Lung microvascular endothelial cell (primary cell): ENCODE results near the gene STARD3. TPM values are rescaled to one million over a fixed set of nuclear protein-coding genes. Genes with fewer than 3 reads are reported as not detected.

Experiments
- DNase-seq, 2 donors: peaks; one replicate each; pipeline versions ENCODE4 v3.0.0 to v3.0.0-alpha.2; 2010; ENCODE audit warnings: low read depth in 2 of 2
- total RNA-seq: library from RNA; depleted of rRNA; stranded (reverse); fragments of >200 nt; gene quantifications from 2 replicates; pipeline ENCODE4 v1.2.1, GENCODE V29; 2014

The STARD3 gene
- total RNA-seq, 1 donor from 2014 or later, result 52.0 TPM

DNA sequence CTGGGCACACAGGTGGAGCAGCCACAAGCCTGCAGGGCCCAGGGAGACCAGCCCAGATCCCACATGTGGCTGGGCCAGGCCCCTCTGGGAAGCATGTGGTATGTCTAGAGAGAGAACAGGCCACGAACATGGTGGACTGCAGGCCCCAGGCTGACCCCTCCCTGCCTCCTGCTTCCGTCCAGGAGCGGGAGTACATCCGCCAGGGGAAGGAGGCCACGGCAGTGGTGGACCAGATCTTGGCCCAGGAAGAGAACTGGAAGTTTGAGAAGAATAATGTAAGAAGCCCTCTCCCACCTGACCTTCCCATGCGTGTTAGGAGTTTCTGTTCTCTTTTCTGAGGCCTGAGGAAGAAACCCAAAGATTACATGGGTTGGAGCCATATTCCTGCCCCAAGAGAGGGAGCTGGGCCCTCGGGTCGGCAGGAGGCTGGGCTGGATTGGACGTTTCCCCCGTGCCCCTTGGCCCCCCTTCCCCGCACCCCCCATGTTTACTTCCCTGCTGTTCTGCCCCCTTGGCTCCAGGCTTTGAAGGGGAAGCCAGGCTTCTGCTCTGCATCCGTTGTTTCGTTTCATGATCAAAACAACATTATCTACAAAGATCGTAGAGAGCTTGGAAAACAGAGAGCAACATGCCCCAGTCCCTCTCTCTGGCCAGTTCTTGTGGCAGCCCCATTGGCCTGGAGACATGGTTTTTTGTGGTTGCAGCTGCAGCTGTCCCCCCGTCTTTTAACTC, 22.5 kb downstream of the STARD3 start:
- peak; percentile 78 to 92 for DNase-seq

DNA sequence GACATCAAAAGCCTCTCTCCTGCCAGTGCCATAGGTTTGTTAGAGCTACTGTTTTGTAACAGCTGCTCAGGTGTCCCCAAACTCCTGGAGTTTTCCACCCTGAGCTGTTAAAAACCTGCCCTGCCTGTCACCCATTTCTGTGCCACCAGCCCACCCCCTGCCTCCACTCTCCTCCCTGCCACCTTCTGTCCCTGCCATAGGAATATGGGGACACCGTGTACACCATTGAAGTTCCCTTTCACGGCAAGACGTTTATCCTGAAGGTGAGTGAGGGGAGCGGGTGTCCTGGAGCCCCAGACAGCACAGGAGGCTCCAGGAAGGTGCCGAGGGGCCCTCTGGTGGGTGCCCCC, 23.0 kb downstream of the STARD3 start:
- no peak for DNase-seq

DNA sequence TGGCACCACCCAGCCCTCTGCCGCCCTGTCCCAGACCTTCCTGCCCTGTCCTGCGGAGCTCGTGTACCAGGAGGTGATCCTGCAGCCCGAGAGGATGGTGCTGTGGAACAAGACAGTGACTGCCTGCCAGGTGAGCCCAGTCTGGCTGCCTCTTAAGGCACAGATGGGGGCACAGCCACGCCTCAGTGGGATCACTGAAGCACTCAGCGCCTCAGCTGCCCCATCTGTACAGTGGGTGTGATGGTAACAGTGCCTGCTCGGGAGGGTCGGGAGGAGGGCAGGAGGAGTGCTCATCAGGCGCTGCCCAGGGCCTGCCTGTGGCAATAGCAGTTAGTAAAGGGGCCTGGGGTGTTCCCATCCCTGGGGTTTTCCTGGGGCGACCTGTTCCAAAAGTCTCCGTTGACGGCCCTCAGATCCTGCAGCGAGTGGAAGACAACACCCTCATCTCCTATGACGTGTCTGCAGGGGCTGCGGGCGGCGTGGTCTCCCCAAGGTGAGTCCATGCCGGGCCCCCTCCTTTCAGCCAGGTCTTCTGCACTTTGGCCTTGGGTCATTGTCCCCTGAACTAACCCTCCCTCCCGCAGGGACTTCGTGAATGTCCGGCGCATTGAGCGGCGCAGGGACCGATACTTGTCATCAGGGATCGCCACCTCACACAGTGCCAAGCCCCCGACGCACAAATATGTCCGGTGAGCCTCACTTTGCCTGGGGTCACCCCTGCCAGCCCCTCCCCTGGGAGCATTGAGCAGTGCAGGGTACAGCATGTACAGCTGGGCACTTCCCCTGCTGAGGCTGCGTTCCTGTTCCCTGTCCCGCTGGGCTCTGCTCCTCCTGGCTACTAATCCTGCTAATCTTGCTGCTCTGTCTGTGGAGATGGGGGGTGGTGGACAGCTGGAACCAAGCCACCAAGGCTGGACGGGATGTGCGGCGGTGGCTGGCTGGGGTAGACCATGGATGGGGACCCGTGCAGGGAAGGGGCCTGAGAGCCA, 23.7 kb downstream of the STARD3 start:
- DNase-seq, result peak; percentile 10 to 42

DNA sequence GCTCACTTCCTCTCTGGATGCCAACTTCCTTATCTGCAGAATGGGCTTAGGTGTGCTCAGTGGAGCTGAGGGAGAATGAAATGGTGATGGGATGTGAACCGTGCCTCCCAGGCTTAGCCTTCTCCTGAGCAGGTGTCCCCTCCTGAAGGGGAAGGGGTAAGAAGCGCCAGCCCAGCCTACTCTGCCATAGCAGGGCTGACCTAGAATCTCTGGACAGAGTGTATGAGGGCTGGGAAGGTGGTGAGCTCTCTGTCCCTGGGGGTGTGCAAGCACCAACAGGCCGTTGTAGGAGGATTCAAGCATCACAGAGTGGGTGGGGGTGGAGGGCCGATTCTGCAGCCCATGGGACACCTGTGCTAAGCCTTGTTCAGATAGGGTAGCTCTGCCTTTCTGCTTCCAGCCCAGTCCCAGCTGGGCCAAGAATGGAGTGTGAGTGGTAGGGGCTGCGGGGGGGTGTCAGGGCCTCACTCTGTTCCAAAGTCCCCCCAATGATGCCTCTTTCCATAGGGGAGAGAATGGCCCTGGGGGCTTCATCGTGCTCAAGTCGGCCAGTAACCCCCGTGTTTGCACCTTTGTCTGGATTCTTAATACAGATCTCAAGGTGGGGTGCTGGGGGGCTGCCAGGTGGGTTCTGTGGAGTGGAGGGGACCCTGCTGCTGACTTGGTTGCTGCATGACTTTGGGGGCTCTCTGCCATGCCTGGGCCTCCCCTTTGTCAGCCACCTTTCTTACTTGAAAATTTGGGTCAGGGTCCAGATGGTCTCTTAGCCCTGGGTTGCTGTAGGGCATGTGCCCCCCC, 25.0 kb downstream of the STARD3 start:
- no peak for DNase-seq

DNA sequence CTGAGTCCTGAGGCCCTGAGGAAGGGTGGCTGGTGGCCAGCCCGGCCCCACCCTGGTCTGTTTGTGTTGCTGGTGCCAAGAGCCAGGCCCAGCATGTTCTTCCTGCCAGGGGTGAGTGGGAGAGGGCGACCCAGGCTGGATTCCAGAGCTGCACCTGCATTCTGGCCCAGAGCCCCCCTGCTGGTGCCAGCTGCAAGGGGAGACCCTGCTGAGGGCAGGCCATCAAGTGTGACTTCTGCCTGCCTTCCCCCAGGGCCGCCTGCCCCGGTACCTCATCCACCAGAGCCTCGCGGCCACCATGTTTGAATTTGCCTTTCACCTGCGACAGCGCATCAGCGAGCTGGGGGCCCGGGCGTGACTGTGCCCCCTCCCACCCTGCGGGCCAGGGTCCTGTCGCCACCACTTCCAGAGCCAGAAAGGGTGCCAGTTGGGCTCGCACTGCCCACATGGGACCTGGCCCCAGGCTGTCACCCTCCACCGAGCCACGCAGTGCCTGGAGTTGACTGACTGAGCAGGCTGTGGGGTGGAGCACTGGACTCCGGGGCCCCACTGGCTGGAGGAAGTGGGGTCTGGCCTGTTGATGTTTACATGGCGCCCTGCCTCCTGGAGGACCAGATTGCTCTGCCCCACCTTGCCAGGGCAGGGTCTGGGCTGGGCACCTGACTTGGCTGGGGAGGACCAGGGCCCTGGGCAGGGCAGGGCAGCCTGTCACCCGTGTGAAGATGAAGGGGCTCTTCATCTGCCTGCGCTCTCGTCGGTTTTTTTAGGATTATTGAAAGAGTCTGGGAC, 25.8 kb downstream of the STARD3 start:
- peak in 1 of 2 donors; percentile 43 for DNase-seq

DNA sequence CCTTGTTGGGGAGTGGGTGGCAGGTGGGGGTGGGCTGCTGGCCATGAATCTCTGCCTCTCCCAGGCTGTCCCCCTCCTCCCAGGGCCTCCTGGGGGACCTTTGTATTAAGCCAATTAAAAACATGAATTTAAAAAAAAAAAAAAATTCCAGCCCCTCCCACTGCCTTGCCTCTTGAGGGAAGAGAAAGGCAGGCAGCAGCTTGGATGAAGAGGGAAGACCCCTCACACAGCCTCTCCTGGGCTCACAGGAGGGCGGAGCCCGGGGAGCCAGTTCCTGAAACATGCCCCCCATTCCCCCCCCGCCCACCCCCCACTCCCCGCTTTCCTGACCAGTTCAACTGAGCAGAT, 26.4 kb downstream of the STARD3 start:
- no peak for DNase-seq

DNA sequence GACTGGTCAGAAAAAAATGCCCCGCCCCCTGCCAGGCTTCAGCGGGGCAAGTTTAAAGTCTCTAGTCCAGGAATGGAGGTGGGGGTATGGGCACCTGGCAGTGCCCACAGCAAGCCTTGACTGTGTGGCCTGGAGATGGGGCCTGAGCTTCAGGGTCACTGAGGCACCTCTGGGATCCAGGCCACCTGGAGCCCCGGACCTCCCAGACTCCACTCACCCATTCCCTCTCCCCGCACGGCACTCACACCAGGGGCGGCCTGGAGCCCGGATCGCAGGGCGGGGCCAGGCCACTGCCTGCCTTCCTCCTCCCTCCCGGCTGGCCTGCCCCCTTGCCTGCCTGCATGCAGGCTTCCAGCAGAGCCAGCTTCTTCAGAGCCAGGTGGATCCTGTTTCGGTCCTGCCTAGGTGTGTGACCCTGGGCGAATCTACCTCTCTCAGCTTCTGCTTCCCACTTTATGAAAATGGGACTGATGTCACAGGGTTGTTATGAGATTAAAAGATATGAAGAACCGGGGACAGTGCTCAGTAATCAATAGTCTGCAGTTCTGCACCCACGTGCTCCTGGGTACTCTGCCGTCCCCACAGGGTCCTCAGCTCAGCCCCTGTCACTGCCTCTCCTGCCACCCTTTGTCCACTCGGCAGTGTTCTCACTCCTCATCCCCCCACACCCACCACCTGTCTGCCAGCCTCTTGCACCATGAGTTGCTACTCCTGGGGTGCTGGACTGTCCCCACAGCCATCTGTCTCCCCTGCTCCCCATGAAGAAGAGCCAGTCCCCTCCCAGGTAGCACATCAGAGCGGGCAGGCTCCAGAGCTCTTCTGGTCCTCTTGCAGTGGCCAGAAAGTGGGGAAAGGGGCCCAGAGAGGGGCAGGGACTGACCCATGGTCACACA, 27.0 kb downstream of the STARD3 start:
- peak; percentile 24 to 62 for DNase-seq

DNA sequence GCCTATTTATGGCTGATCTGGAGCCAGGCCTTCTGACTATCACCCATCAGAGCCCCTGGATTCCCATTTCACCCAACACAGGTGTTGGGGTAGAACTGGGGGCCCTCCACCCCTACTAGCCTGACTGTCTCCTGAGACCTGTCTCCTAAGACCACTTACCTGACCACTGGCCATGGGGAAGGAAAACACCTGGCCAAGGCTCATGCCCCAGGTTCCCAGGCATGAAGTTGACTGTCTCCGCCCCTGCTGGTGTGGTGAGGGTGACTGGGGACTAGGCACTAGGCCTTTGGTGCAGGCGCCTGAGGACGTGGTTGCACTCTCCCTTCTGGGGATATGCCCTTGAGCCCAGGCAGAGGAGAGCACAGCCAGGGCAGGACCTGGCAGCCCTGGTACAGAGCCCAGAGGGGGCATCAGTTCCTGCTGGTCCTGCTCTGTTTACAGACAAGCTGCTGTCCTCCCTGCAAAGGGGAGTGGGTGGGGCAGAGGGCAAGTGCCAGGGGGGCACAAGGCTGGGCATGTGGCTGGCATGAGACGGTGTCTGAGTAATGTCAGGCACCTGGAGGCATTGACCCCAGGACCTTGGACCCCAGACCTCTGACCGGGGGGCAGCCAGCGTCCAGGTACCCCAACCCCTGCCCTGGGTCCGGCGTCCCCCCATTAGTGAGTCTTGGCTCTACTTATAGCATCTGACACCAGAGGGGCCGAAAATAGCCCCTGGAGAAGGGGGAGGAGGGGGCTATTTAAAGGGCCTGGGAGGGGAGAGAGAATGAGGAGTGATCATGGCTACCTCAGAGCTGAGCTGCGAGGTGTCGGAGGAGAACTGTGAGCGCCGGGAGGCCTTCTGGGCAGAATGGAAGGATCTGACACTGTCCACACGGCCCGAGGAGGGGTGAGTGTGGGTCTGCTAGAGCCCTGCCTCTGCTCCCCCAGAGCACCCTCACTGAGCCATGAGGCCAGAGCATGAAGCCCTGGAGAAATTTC, 27.9 kb downstream of the STARD3 start, which contains the start of gene TCAP:
TSS of gene TCAP (plus strand) at position 769 of the 981 bp plus-strand sequence. CDS start at position 780, 11 bp downstream.
- DNase-seq, result no peak

DNA sequence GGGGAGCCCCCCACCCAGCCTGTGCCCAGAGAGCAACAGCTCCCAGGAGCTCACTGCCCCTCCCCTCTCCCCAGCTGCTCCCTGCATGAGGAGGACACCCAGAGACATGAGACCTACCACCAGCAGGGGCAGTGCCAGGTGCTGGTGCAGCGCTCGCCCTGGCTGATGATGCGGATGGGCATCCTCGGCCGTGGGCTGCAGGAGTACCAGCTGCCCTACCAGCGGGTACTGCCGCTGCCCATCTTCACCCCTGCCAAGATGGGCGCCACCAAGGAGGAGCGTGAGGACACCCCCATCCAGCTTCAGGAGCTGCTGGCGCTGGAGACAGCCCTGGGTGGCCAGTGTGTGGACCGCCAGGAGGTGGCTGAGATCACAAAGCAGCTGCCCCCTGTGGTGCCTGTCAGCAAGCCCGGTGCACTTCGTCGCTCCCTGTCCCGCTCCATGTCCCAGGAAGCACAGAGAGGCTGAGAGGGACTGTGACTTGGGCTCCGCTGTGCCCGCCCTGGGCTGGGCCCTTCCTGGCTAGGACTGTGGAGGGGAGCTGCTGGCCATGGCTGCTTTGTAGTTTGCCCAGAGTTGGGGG, 28.8 kb downstream of the STARD3 start:
- DNase-seq, result no peak

DNA sequence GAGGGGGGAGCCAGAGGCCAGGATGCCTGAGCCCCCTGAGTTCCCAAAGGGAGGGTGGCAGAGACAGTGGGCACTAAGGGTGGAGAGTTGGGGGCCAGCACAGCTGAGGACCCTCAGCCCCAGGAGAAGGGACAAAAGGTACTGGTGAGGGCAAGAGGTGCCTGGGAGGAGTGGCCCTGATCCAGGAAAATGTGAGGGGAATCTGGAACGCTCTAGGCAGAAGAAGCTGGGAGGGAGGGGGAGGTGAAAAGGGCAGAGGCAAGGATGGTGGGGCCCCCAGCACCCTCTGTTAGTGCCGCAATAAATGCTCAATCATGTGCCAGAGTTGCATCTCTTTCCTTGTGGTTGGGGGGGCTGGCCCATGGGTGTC, 29.3 kb downstream of the STARD3 start:
- no peak for DNase-seq

DNA sequence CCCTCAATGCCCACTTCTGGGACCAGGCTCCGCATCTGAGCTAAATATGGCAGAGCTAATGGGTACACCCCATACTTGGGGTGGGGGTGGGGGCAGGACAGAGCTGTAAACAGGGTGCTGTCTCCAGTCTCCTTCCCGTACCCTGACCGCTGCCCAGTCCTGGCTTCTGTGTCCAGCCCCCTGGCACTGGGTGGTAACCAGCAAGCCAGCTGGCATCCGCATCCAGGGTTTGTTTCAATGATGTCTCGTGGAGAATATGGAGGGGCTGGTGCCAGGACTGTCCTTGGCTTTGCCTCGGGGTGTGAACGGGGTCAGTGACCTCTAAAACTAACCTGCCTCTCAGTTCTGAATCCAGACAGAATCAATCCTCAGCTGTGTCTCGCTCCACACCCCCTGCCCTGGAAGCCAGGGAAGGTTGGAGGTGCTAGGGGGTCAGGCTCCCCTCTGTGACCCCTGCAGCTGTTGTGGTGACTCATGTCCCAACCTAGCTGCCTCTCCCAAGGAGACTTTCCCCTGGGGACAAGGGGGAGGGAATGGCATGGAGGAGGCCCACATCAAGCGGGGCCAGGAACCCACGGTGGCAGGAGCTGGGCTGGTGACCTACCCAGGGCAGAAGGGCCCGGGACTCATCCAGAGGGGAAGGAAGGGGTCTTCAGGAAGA, 29.8 kb downstream of the STARD3 start:
- no peak for DNase-seq

DNA sequence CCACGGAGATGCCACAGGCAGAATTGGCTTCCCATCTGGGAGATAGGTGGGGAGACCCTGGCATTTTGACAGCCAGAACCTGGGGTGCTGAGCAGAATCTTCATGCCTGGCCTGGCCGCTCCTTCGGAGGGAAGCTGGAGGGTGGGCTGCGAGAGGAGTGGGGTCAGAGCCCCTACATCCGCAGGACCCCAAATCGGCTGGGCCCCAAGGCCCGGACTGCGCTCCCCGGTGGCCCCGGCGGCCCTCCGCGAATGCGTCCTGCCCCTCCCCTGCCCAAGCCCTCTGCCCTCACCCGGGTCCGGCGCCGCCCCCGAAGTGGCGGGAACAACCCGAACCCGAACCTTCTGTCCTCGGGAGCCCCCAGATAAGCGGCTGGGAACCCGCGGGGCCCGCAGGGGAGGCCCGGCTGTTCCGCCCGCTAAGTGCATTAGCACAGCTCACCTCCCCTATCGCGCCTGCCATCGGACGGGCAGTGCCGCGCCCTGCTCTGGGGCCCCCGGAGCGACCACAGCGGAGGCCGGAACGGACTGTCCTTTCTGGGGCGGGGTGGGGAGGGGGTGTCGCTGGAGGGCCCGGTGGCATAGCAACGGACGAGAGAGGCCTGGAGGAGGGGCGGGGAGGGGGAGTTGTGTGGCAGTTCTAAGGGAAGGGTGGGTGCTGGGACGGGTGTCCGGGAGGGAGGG, 30.5 kb downstream of the STARD3 start:
- no peak for DNase-seq

DNA sequence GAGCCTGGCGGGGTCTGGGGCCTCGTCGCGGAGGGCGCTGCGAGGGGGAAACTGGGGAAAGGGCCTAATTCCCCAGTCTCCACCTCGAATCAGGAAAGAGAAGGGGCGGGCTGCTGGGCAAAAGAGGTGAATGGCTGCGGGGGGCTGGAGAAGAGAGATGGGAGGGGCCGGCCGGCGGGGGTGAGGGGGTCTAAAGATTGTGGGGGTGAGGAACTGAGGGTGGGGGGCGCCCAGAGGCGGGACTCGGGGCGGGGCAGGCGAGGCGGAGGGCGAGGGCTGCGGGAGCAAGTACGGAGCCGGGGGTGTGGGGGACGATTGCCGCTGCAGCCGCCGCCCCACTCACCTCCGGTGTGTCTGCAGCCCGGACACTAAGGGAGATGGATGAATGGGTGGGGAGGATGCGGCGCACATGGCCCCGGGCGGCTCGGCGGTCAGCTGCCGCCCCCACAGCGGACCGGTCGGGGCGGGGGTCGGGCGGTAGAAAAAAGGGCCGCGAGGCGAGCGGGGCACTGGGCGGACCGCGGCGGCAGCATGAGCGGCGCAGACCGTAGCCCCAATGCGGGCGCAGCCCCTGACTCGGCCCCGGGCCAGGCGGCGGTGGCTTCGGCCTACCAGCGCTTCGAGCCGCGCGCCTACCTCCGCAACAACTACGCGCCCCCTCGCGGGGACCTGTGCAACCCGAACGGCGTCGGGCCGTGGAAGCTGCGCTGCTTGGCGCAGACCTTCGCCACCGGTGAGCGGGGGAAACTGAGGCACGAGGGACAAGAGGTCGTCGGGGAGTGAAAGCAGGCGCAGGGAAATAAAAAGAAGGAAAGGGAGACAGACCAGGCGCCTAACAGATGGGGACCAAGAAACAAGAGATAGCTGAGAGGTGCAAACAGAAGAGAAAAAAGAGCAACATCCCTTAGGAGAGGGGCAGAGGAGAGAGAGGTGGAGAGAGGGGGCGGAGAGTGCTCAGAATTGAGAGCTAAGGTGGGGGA, 31.3 kb downstream of the STARD3 start, which contains the start of gene PNMT:
TSS of gene PNMT (plus strand) at position 509 of the 980 bp plus-strand sequence. CDS start at position 532, 23 bp downstream.
- peak; percentile 65 to 84 for DNase-seq

DNA sequence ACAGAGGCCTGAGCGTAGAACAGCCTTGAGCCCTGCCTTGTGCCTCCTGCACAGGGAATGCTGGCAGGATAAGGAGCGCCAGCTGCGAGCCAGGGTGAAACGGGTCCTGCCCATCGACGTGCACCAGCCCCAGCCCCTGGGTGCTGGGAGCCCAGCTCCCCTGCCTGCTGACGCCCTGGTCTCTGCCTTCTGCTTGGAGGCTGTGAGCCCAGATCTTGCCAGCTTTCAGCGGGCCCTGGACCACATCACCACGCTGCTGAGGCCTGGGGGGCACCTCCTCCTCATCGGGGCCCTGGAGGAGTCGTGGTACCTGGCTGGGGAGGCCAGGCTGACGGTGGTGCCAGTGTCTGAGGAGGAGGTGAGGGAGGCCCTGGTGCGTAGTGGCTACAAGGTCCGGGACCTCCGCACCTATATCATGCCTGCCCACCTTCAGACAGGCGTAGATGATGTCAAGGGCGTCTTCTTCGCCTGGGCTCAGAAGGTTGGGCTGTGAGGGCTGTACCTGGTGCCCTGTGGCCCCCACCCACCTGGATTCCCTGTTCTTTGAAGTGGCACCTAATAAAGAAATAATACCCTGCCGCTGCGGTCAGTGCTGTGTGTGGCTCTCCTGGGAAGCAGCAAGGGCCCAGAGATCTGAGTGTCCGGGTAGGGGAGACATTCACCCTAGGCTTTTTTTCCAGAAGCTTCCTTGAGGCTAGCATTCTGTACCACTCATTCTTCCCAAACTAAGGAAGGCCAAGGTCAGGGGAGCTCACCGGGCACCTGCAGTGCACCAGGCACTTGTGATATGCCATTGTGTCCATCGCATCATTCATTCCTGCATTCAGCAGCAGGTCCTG, 33.2 kb downstream of the STARD3 start:
- DNase-seq, result no peak

DNA sequence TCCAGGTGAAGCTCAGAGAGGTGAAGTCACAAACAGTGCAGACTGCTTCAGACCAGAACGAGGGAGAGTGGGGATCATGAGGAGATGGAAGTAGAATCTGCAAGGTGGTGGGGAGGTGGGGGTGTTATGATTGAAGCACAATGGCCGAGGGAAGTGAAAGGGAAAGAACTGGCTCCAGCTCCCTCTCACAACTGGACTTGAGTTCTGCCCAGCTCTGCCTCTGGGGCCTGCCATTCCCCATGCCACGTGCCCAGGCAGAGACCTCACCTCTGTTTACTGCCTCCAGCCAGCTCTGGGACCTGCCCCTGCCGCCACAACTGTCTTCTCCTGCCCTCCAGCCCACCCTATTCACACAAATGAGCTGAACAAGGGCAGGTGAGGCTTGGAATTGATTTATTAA, 33.8 kb downstream of the STARD3 start:
- DNase-seq, result no peak
